Mesothelial cell of epicardium (in vitro differentiated cells): Measurements from ENCODE around the gene ASPSCR1. TPM values are rescaled to one million over a fixed set of nuclear protein-coding genes. Genes with fewer than 3 reads are reported as not detected.

Source experiments
- DNase-seq, 2 experiments: peaks; one replicate each; pipeline ENCODE4 v3.0.0; 2021; ENCODE audit warnings: low spot score in 2 of 2; ENCODE audit not compliant: unreplicated experiment in 2 of 2
- H3K27ac Mint-ChIP-seq: 2 replicates; pipeline ENCODE4 v1.8.0; 2021; ENCODE audit warnings: mixed read lengths
- H3K27me3 Mint-ChIP-seq: 2 replicates; pipeline ENCODE4 v1.8.0; 2021; ENCODE audit warnings: low read depth, mixed read lengths
- H3K36me3 Mint-ChIP-seq: 2 replicates; pipeline ENCODE4 v1.8.0; 2021; ENCODE audit warnings: mixed read lengths
- H3K4me1 Mint-ChIP-seq: 2 replicates; pipeline ENCODE4 v1.8.0; 2021; ENCODE audit warnings: mixed read lengths
- H3K4me3 Mint-ChIP-seq: 2 replicates; pipeline ENCODE4 v1.8.0; 2021; ENCODE audit warnings: mild to moderate bottlenecking, moderate library complexity, mixed read lengths
- H3K9me3 Mint-ChIP-seq: 2 replicates; pipeline ENCODE4 v1.8.0; 2021; ENCODE audit warnings: mixed read lengths
- total RNA-seq: library from RNA; stranded (reverse); gene quantifications from 3 replicates; pipeline ENCODE4 v1.2.1, GENCODE V29; 2021
- TF ChIP-seq, protein P1 (sequence below): fragments of 200-600 bp; sonication (generic); IDR thresholded peaks from one replicate; pipeline ENCODE4 v1.5.0; 2021; ENCODE audit warnings: antibody characterized with exemption; ENCODE audit not compliant: unreplicated experiment

ASPSCR1 gene
- total RNA-seq, 1 donor from 2014 or later = 50.5 TPM

GRCh38 chr17:81940538-81941483 is 36.6 kb upstream of the ASPSCR1 start:
- Mint-ChIP-seq H3K9me3 (no peaks in the 10 kb centered on the region), H3K27ac (no peak overlapping the region), H3K27me3 (peaks cover 17% of the 10 kb centered on the region), H3K36me3 (no peaks in the 10 kb centered on the region), H3K4me1 (peaks cover 12% of the 10 kb centered on the region), H3K4me3 (no peak overlapping the region)
- TF ChIP-seq, protein P1, sequence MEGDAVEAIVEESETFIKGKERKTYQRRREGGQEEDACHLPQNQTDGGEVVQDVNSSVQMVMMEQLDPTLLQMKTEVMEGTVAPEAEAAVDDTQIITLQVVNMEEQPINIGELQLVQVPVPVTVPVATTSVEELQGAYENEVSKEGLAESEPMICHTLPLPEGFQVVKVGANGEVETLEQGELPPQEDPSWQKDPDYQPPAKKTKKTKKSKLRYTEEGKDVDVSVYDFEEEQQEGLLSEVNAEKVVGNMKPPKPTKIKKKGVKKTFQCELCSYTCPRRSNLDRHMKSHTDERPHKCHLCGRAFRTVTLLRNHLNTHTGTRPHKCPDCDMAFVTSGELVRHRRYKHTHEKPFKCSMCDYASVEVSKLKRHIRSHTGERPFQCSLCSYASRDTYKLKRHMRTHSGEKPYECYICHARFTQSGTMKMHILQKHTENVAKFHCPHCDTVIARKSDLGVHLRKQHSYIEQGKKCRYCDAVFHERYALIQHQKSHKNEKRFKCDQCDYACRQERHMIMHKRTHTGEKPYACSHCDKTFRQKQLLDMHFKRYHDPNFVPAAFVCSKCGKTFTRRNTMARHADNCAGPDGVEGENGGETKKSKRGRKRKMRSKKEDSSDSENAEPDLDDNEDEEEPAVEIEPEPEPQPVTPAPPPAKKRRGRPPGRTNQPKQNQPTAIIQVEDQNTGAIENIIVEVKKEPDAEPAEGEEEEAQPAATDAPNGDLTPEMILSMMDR = no peak
- DNase-seq = no peak

- Mint-ChIP-seq H3K27ac (no peak overlapping the region), H3K4me1 (peaks cover 6% of the 10 kb centered on the region), H3K4me3 (no peak overlapping the region), H3K36me3 (no peaks in the 10 kb centered on the region), H3K27me3 (peaks cover 17% of the 10 kb centered on the region), H3K9me3 (no peaks in the 10 kb centered on the region)
- no peak for DNase-seq
- TF ChIP-seq, protein P1 = no peak
These were observed 35.8 kb upstream of the ASPSCR1 start for GRCh38 chr17:81941484-81942166.

DNA sequence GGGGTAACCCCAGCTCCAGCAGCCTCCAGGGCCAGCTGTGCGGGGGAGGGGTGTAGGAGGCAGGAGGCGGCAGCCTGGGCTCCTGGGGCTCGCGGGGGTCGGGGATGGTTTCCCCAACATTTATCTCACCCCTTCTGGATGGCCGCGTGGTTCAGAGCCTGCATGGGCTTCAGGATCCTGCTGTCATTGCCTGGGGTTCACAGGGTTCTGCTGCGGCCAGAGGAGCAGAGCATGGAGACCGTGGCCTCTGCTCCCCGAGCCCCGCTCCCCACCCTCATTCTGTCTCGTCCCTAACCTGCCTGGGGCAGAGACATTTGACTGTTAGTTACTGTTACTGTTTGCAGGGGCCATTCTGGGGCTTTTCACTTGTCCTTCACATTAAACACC is 35.3 kb upstream of the ASPSCR1 start:
- Mint-ChIP-seq H3K27me3 (peaks cover 19% of the 10 kb centered on the region), H3K27ac (no peak overlapping the region), H3K9me3 (no peaks in the 10 kb centered on the region), H3K36me3 (no peaks in the 10 kb centered on the region), H3K4me1 (peaks cover 5% of the 10 kb centered on the region), H3K4me3 (no peak overlapping the region)
- DNase-seq = no peak
- TF ChIP-seq, protein P1 = no peak

DNA sequence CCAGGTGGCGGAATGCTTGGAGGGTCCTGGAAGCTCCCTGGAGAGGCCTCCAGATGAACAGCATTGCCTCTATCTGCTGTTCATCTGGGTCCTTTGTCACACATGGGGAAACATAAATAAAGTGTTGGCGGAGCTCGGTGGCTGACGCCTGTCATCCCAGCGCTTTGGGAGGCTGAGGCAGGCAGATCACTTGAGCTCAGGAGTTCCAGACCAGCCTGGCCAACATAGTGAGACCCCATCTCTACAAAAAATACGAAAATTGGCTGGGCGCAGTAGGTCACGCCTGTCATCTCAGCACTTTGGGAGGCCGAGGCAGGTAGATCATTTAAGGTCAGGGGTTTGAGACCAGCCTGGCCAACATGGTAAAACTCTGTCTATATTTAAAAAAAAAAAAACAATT is 32.6 kb upstream of the ASPSCR1 start:
- no peak for DNase-seq
- Mint-ChIP-seq H3K9me3 (no peaks in the 10 kb centered on the region), H3K27ac (no peak overlapping the region), H3K4me1 (no peaks in the 10 kb centered on the region), H3K27me3 (peaks cover 20% of the 10 kb centered on the region), H3K36me3 (no peaks in the 10 kb centered on the region), H3K4me3 (no peak overlapping the region)
- TF ChIP-seq, protein P1 = no peak

GRCh38 chr17:81947189-81947588 is 30.2 kb upstream of the ASPSCR1 start, which contains the start of gene MYADML2:
Gene MYADML2 (minus strand): TSS chr17:81947233. CDS start chr17:81941741, 5,492 bp downstream.
- no peak for DNase-seq
- TF ChIP-seq, protein P1 = no peak
- Mint-ChIP-seq H3K27ac (no peak within 1 kb of the TSS), H3K36me3 (no peaks in the 10 kb centered on the region), H3K27me3 (peaks cover 13% of the 10 kb centered on the region), H3K9me3 (no peaks in the 10 kb centered on the region), H3K4me1 (no peaks in the 10 kb centered on the region), H3K4me3 (no peak within 1 kb of the TSS)
